Glutamatergic neuron (in vitro differentiated cells): Measurements from ENCODE around the gene LMO1. TPM values are rescaled to one million over a fixed set of nuclear protein-coding genes. Genes with fewer than 3 reads are reported as not detected.

ENCODE experiments used
- DNase-seq: peaks from one replicate; pipeline ENCODE4 v3.0.0; 2022
- H3K27ac Mint-ChIP-seq: one replicate; pipeline ENCODE4 v1.8.0; 2020; ENCODE audit warnings: mild to moderate bottlenecking, mixed read lengths, inconsistent platforms; ENCODE audit not compliant: unreplicated experiment
- H3K27me3 Mint-ChIP-seq: one replicate; pipeline ENCODE4 v1.8.0; 2020; ENCODE audit warnings: mild to moderate bottlenecking, moderate library complexity, mixed read lengths, inconsistent platforms; ENCODE audit not compliant: unreplicated experiment
- H3K36me3 Mint-ChIP-seq: one replicate; pipeline ENCODE4 v1.8.0; 2020; ENCODE audit warnings: mild to moderate bottlenecking, mixed read lengths, inconsistent platforms; ENCODE audit not compliant: unreplicated experiment
- H3K4me1 Mint-ChIP-seq: one replicate; pipeline ENCODE4 v1.8.0; 2020; ENCODE audit warnings: mild to moderate bottlenecking, low read depth, mixed read lengths, inconsistent platforms; ENCODE audit not compliant: unreplicated experiment
- H3K4me3 Mint-ChIP-seq: one replicate; pipeline ENCODE4 v1.8.0; 2020; ENCODE audit warnings: mild to moderate bottlenecking, mixed read lengths, inconsistent platforms; ENCODE audit not compliant: unreplicated experiment
- H3K9me3 Mint-ChIP-seq: one replicate; pipeline ENCODE4 v1.8.0; 2020; ENCODE audit warnings: mild to moderate bottlenecking, moderate library complexity, mixed read lengths, inconsistent platforms; ENCODE audit not compliant: unreplicated experiment
- total RNA-seq: library from RNA; stranded (reverse); fragmentation: NEBNext Ultra II Directional; extraction: Animal tissue kit (Norgen Biotek cat#: 25700); gene quantifications from one replicate; pipeline ENCODE4 v1.2.1, GENCODE V29; 2021; ENCODE audit not compliant: unreplicated experiment
- TF ChIP-seq, protein P1 (sequence below): fragments of 200-600 bp; sonication (generic); IDR thresholded peaks from one replicate; pipeline ENCODE4 v1.5.0; 2021; ENCODE audit not compliant: partially characterized antibody, unreplicated experiment

LMO1 gene
- total RNA-seq, 1 donor from 2014 or later = 5.7 TPM

DNA sequence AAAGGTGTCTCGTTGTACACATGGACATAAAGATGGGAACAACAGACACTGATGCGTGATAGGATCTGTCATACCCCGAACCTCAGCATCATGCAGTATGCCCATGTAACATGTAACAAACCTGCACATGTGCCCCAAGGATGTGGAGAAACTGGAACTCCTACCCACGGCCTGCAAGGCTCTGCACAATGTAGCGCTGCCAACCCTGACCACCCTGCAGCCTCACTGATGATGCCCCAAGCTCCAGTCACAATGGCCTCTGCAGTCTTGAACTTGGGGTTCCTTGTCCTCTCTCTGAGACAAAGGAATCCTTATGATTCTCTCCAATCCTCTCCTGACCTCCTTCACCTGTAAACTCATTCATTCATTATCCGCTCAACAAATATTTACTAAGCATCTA, 14.2 kb downstream of the LMO1 start:
- peaks cover 28% of the 10 kb centered on the region for H3K4me1 Mint-ChIP-seq
- peak; percentile 1 for DNase-seq
- TF ChIP-seq, protein P1, sequence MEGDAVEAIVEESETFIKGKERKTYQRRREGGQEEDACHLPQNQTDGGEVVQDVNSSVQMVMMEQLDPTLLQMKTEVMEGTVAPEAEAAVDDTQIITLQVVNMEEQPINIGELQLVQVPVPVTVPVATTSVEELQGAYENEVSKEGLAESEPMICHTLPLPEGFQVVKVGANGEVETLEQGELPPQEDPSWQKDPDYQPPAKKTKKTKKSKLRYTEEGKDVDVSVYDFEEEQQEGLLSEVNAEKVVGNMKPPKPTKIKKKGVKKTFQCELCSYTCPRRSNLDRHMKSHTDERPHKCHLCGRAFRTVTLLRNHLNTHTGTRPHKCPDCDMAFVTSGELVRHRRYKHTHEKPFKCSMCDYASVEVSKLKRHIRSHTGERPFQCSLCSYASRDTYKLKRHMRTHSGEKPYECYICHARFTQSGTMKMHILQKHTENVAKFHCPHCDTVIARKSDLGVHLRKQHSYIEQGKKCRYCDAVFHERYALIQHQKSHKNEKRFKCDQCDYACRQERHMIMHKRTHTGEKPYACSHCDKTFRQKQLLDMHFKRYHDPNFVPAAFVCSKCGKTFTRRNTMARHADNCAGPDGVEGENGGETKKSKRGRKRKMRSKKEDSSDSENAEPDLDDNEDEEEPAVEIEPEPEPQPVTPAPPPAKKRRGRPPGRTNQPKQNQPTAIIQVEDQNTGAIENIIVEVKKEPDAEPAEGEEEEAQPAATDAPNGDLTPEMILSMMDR = no peak
- H3K9me3 Mint-ChIP-seq = peaks cover 9% of the 10 kb centered on the region
- H3K27ac Mint-ChIP-seq = no peak overlapping the region
- no peak overlapping the region for H3K4me3 Mint-ChIP-seq
- H3K36me3 Mint-ChIP-seq = no peaks in the 10 kb centered on the region
- peaks cover 6% of the 10 kb centered on the region for H3K27me3 Mint-ChIP-seq

DNA sequence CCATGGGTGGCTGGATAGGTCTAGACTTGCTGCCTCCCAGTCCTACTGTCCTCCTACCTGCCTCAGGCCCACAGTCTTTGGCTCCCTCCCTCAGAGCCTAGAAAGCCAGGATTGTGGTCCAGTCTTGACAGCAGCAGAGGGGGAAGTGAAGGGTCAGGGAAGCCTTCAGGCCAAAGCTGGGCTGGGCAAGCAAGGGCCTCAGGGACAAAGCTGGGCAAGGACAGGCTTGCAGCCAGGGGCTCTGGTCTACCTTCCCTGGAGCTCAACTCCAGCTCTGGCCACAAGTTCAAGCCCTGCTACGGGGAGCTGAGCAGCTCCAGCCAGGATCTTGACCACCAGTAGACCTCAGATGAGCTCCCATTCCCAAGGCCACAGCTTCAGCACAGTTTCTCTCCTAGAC, 14.9 kb downstream of the LMO1 start:
- Mint-ChIP-seq H3K27ac (no peak overlapping the region), H3K9me3 (peaks cover 11% of the 10 kb centered on the region), H3K36me3 (no peaks in the 10 kb centered on the region), H3K4me3 (no peak overlapping the region), H3K27me3 (peaks cover 6% of the 10 kb centered on the region), H3K4me1 (peaks cover 35% of the 10 kb centered on the region)
- TF ChIP-seq, protein P1 = no peak
- peak; percentile 3 for DNase-seq

DNA sequence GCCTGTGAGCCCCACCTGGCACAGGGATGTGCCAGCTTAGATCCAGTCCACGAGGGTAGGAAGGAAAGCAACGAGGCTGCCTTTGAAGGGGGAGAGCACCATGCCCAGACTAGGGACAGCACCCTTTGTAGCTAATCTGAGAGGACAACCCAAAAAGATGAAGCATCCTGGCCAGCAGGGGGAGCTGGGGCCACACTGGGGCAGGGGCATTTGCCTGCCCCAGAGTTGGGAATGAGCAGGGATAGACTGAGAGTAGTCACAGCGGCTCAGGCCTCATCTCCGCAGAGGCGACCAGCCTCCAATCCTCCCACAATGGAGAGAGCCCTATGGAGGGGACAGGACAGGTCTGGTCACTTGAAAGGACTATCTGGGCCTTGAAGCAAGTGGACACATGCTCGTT, 16.4 kb downstream of the LMO1 start:
- peak; percentile 13 for DNase-seq
- no peak overlapping the region for H3K4me3 Mint-ChIP-seq
- no peaks in the 10 kb centered on the region for H3K36me3 Mint-ChIP-seq
- H3K4me1 Mint-ChIP-seq = peaks cover 43% of the 10 kb centered on the region
- peaks cover 14% of the 10 kb centered on the region for H3K27me3 Mint-ChIP-seq
- H3K9me3 Mint-ChIP-seq = peaks cover 23% of the 10 kb centered on the region
- TF ChIP-seq, protein P1 = peak; percentile 39
- no peak overlapping the region for H3K27ac Mint-ChIP-seq

DNA sequence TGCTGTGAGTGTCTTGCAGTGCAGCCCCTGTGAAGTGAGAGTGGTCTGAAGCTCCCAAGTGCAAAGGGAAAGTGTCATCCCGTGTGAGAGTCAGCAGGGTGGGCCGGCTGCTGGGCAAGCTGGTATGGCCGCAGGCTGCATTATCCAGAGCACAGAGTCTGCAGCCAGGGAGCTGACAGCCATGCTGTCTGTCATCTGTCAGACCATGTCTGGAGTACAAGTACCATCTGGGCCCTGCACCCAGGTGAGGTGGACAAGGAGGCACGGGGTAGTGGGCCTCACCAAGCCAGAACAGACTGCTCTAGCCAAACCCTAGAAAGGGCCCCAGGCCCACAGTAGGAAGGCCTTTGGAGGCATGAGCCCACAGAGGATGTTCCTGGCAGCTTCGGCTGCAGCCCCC, 20.2 kb downstream of the LMO1 start:
- Mint-ChIP-seq H3K9me3 (peaks cover 29% of the 10 kb centered on the region), H3K36me3 (peaks cover 5% of the 10 kb centered on the region), H3K4me1 (peaks cover 46% of the 10 kb centered on the region), H3K27ac (peak overlapping the region; percentile 98), H3K27me3 (peaks cover 28% of the 10 kb centered on the region), H3K4me3 (peak overlapping the region; percentile 84)
- TF ChIP-seq, protein P1 = no peak
- peak; percentile 63 for DNase-seq

DNA sequence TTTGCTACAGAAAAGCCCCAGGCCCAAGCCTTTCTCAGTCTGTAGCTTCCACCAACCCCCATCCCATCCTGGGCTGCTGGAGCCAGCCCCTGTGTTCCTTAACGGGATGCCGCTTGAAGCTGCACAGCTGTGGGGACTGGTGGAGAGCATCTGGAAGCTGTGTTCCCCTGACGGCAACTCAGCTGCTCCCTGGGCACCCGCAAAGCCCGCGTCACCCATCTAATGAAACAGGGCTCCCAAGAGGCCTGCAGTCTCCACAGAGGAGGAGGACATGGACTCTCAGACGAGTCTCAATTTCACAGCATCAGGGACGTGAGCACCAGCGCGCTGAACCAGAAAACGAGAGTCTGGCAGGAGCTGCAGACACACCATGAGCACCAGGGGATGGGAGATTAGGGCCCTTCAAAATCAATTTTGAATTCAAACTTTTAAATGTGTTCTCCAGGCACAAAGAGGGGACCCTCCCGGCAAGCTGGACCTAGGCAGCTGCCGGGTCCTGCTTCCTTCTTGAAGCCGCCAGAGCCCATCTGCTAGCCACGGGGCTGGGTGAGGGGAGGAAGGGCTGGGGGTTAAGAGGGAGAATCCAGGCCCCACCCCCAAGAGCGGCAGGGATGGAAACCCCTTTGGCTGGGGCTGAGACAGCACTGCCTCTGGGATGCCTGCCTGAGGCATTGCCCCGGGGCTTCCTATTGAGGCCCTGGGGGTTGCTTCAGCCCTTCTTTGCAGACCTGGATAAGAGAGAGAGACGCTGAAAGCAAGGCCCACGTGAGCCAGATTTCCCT, 21.0 kb downstream of the LMO1 start:
- peaks cover 29% of the 10 kb centered on the region for H3K9me3 Mint-ChIP-seq
- peaks cover 28% of the 10 kb centered on the region for H3K27me3 Mint-ChIP-seq
- H3K4me3 Mint-ChIP-seq = peak overlapping the region; percentile 84
- TF ChIP-seq, protein P1 = no peak
- peak overlapping the region; percentile 98 for H3K27ac Mint-ChIP-seq
- H3K4me1 Mint-ChIP-seq = peaks cover 45% of the 10 kb centered on the region
- peak; percentile 72 for DNase-seq
- peaks cover 5% of the 10 kb centered on the region for H3K36me3 Mint-ChIP-seq
